ENCODE data around the gene GABRD.
"Not testable (repeated sequence)": the region's sequence is repeated elsewhere in the genome, so short reads cannot be mapped to it uniquely, and the experiment has no call there.

Gene GABRD

GRCh38 chr1:1979482-1980165, 39.5 kb upstream of the GABRD start:
- no peak overlapping the region for H3K4me3 ChIP-seq (ENCODE audit: low read depth, low read length)
- in situ Hi-C loops (cut with HindIII; ENCODE audit: low sequenced_read_pairs), result no loop called here
- TF ChIP-seq CTCF (IDR thresholded peaks at IDR 0.05; ENCODE audit: low read depth, low read length, missing control alignments), result no peak
- DNase-seq (ENCODE audit: low read depth), result no peak

GRCh38 chr1:1980467-1981141, 38.5 kb upstream of the GABRD start:
- in situ Hi-C loops (cut with HindIII; ENCODE audit: low sequenced_read_pairs), result no loop called here
- TF ChIP-seq CTCF (IDR thresholded peaks at IDR 0.05; ENCODE audit: low read depth, low read length, missing control alignments), result no peak
- no peak overlapping the region for H3K4me3 ChIP-seq (ENCODE audit: low read depth, low read length)
- no peak for DNase-seq (ENCODE audit: low read depth)

- TF ChIP-seq CTCF (IDR thresholded peaks at IDR 0.05; ENCODE audit: low read depth, low read length, missing control alignments), result no peak
- no peak for DNase-seq (ENCODE audit: low read depth)
- in situ Hi-C loops (cut with HindIII; ENCODE audit: low sequenced_read_pairs), result no loop called here
- no peak overlapping the region for H3K4me3 ChIP-seq (ENCODE audit: low read depth, low read length)
These were observed 38.0 kb upstream of the GABRD start for GRCh38 chr1:1981142-1981500.

- H3K4me3 ChIP-seq (ENCODE audit: low read depth, low read length); in situ Hi-C loops (cut with HindIII; ENCODE audit: low sequenced_read_pairs); DNase-seq (ENCODE audit: low read depth): not testable (repeated sequence)
These were observed 37.4 kb upstream of the GABRD start for GRCh38 chr1:1981631-1982327.

GRCh38 chr1:1982379-1983232, 36.5 kb upstream of the GABRD start:
- DNase-seq (ENCODE audit: low read depth), result no peak
- H3K4me3 ChIP-seq (ENCODE audit: low read depth, low read length), result no peak overlapping the region
- TF ChIP-seq CTCF (IDR thresholded peaks at IDR 0.05; ENCODE audit: low read depth, low read length, missing control alignments), result no peak
- in situ Hi-C loops (cut with HindIII; ENCODE audit: low sequenced_read_pairs), result no loop called here

GRCh38 chr1:1984560-1985070, 34.5 kb upstream of the GABRD start:
- DNase-seq (ENCODE audit: low read depth), result no peak
- no peak overlapping the region for H3K4me3 ChIP-seq (ENCODE audit: low read depth, low read length)
- no peak for TF ChIP-seq CTCF (IDR thresholded peaks at IDR 0.05; ENCODE audit: low read depth, low read length, missing control alignments)
- in situ Hi-C loops (cut with HindIII; ENCODE audit: low sequenced_read_pairs), result no loop called here

All from astrocyte of the cerebellum (primary cell).